Measurements from ENCODE around the gene MCTP1. TPM values are rescaled to one million over a fixed set of nuclear protein-coding genes. Genes with fewer than 3 reads are reported as not detected.
A peak's percentile ranks its signal among the peaks of the same experiment; 100 is the strongest.

The MCTP1 gene
- total and polyA plus RNA-seq, 2 of the 13 experiments (the other 11 are each of a cell fraction or from before 2014, with no cell fraction given): 0.15 to 0.48 TPM

DNA sequence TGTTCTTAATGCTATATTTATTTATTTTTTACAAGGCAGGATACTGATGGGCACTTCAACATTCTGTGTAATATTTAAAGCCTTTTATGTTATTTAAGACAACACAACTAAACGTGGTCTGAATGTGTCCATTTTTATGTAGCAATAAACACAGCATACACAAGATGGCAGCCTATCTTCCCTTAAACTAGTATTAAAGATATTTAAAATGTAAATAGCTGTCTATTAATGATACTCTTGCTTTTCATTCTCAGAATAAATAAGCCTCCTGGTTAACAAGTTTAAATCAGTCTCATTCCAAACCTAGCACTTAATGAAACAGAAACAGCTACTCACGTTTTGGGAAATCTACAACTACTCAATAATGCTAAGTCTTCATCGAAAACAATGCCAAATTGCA, 315.7 kb downstream of the MCTP1 start:
- CTCF ChIA-PET (ENCODE audit: low intra/inter-chr PET ratio, low total read pairs): interaction anchor here (0.8 kb wide), 1 partner anchor 292 kb away, joined by 3 read pairs; no protein-coding TSS in a partner anchor
- Histone ChIP-seq H3K36me3 (replicated peaks in 1 of 2; ENCODE audit: control insufficient read depth in 1 of 2, insufficient read depth in 2 of 2, low read length in 2 of 2) (no peaks in the 10 kb centered on the region), H3K4me2 (ENCODE audit: low read depth, low read length) (no peak overlapping the region), H4K20me1 (ENCODE audit: insufficient read depth, low read length) (no peaks in the 10 kb centered on the region), H2AFZ (ENCODE audit: low read length) (no peak overlapping the region), H3K9me3 (ENCODE audit: low read length) (no peaks in the 10 kb centered on the region), H3K27ac (ENCODE audit: extremely low read length, insufficient read depth, low read length) (no peak overlapping the region), H3K9ac (ENCODE audit: insufficient read depth, low read depth, low read length) (no peak overlapping the region), H3K79me2 (ENCODE audit: insufficient read depth, low read length) (no peaks in the 10 kb centered on the region), H3K4me3 (replicated peaks in 1 of 3; ENCODE audit: insufficient read depth in 1 of 3, low read depth in 2 of 3, low read length in 3 of 3) (no peak overlapping the region), H3K27me3 (ENCODE audit: control insufficient read depth in 1 of 2, insufficient read depth in 2 of 2, low read length in 2 of 2) (no peaks in the 10 kb centered on the region), H3K4me1 (ENCODE audit: insufficient read depth, low read length) (no peaks in the 10 kb centered on the region)
- TF ChIP-seq, protein P1, sequence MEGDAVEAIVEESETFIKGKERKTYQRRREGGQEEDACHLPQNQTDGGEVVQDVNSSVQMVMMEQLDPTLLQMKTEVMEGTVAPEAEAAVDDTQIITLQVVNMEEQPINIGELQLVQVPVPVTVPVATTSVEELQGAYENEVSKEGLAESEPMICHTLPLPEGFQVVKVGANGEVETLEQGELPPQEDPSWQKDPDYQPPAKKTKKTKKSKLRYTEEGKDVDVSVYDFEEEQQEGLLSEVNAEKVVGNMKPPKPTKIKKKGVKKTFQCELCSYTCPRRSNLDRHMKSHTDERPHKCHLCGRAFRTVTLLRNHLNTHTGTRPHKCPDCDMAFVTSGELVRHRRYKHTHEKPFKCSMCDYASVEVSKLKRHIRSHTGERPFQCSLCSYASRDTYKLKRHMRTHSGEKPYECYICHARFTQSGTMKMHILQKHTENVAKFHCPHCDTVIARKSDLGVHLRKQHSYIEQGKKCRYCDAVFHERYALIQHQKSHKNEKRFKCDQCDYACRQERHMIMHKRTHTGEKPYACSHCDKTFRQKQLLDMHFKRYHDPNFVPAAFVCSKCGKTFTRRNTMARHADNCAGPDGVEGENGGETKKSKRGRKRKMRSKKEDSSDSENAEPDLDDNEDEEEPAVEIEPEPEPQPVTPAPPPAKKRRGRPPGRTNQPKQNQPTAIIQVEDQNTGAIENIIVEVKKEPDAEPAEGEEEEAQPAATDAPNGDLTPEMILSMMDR (CRISPR knock-in tag; IDR thresholded peaks at IDR 0.05): peak; percentile 24; the same call in 1 of the 2 replicates
- TF ChIP-seq SOX6 (IDR thresholded peaks at IDR 0.05) (no peak), SOX6 (CRISPR knock-in tag; IDR thresholded peaks at IDR 0.05) (no peak)
- FAIRE-seq (no peak), ATAC-seq (no peak), DNase-seq (ENCODE audit: low spot score) (no peak)
- BruUV-seq (replicated peaks): no TSS peak
- in situ Hi-C loops (cut with HindIII; ENCODE audit: extremely low pct_ligation_motif_present, low pct_unique_long_range_greater_than_20kb): loop anchor here (5.0 kb wide), 1 partner anchor 293 kb away; no protein-coding TSS in a partner anchor
- intact Hi-C loops (cut with micrococcal nuclease; ENCODE audit: unreplicated experiment): loop anchor here (10.0 kb wide), 1 partner anchor 876 kb away; no protein-coding TSS in a partner anchor
- POLR2A ChIA-PET: no interaction called here
- WGBS (ENCODE audit: low lambda C conversion rate): 9% methylated on average over 3 of the region's 3 CpGs

- Histone ChIP-seq H3K36me3 (replicated peaks in 1 of 2; ENCODE audit: control insufficient read depth in 1 of 2, insufficient read depth in 2 of 2, low read length in 2 of 2) (no peaks in the 10 kb centered on the region), H3K27me3 (ENCODE audit: control insufficient read depth in 1 of 2, insufficient read depth in 2 of 2, low read length in 2 of 2) (no peaks in the 10 kb centered on the region), H3K9ac (ENCODE audit: insufficient read depth, low read depth, low read length) (no peak overlapping the region), H3K79me2 (ENCODE audit: insufficient read depth, low read length) (no peaks in the 10 kb centered on the region), H3K4me2 (ENCODE audit: low read depth, low read length) (no peak overlapping the region), H2AFZ (ENCODE audit: low read length) (no peak overlapping the region), H3K9me3 (ENCODE audit: low read length) (no peaks in the 10 kb centered on the region), H3K27ac (ENCODE audit: extremely low read length, insufficient read depth, low read length) (no peak overlapping the region), H3K4me1 (ENCODE audit: insufficient read depth, low read length) (no peaks in the 10 kb centered on the region), H3K4me3 (replicated peaks in 1 of 3; ENCODE audit: insufficient read depth in 1 of 3, low read depth in 2 of 3, low read length in 3 of 3) (no peak overlapping the region), H4K20me1 (ENCODE audit: insufficient read depth, low read length) (no peaks in the 10 kb centered on the region)
- intact Hi-C loops (cut with micrococcal nuclease; ENCODE audit: unreplicated experiment) (loop anchor here (1.0 to 10.0 kb wide), 3 partner anchors 271 to 876 kb away; no protein-coding TSS in a partner anchor), in situ Hi-C loops (cut with HindIII; ENCODE audit: extremely low pct_ligation_motif_present, low pct_unique_long_range_greater_than_20kb) (loop anchor here (5.0 kb wide), 1 partner anchor 294 kb away; no protein-coding TSS in a partner anchor)
- peak; percentile 83 for ATAC-seq
- FAIRE-seq: peak; percentile 28
- DNase-seq (ENCODE audit: low spot score): peak; percentile 75
- ChIA-PET CTCF (ENCODE audit: low intra/inter-chr PET ratio, low total read pairs) (interaction anchor here (0.8 kb wide), 1 partner anchor 292 kb away, joined by 3 read pairs; no protein-coding TSS in a partner anchor), POLR2A (no interaction called here)
- WGBS (ENCODE audit: low lambda C conversion rate): 26% methylated on average over 5 of the region's 5 CpGs
- BruUV-seq (replicated peaks): no TSS peak
- TF ChIP-seq, protein P2, sequence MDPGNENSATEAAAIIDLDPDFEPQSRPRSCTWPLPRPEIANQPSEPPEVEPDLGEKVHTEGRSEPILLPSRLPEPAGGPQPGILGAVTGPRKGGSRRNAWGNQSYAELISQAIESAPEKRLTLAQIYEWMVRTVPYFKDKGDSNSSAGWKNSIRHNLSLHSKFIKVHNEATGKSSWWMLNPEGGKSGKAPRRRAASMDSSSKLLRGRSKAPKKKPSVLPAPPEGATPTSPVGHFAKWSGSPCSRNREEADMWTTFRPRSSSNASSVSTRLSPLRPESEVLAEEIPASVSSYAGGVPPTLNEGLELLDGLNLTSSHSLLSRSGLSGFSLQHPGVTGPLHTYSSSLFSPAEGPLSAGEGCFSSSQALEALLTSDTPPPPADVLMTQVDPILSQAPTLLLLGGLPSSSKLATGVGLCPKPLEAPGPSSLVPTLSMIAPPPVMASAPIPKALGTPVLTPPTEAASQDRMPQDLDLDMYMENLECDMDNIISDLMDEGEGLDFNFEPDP (CRISPR knock-in tag; conservative IDR thresholded peaks at IDR 0.05): no peak
- TF ChIP-seq KDM4B (CRISPR knock-in tag; IDR thresholded peaks at IDR 0.05) (no peak), RAD21 (CRISPR knock-in tag; IDR thresholded peaks at IDR 0.05) (peak; percentile 44), PPARG (CRISPR knock-in tag; conservative IDR thresholded peaks at IDR 0.05) (peak; percentile 49; the same call in 1 of the 2 replicates), MTA3 (CRISPR knock-in tag; IDR thresholded peaks at IDR 0.05) (no peak), ZNF768 (CRISPR knock-in tag; IDR thresholded peaks at IDR 0.05) (no peak), ZNF20 (CRISPR knock-in tag; IDR thresholded peaks at IDR 0.05) (no peak), ONECUT2 (CRISPR knock-in tag; IDR thresholded peaks at IDR 0.05) (peak; percentile 79)
- TF ChIP-seq, protein P1 (CRISPR knock-in tag; IDR thresholded peaks at IDR 0.05): peak; percentile 72
Observed at GRCh38 chr5:94968507-94969095, 316.3 kb downstream of the MCTP1 start.
